ENCODE measurements around the gene PACSIN2. TPM values are rescaled to one million over a fixed set of nuclear protein-coding genes. Genes with fewer than 3 reads are reported as not detected.
"Not testable (repeated sequence)": the region's sequence is repeated elsewhere in the genome, so short reads cannot be mapped to it uniquely, and the experiment has no call there.

PACSIN2 gene
- total RNA-seq, 1 donor: 59.5 TPM

GRCh38 chr22:42931421-42932196, 83.3 kb downstream of the PACSIN2 start:
- DNase-seq (ENCODE audit: low read depth in 2 of 3, low spot score in 2 of 3): peak in 2 of 3 donors; percentile 35 to 63

GRCh38 chr22:42930810-42931420, 84.0 kb downstream of the PACSIN2 start:
- DNase-seq (ENCODE audit: low read depth in 2 of 3, low spot score in 2 of 3): no peak

GRCh38 chr22:42929838-42930155, 85.2 kb downstream of the PACSIN2 start:
- DNase-seq (ENCODE audit: low read depth in 2 of 3, low spot score in 2 of 3): no peak

- no peak for DNase-seq (ENCODE audit: low read depth in 2 of 3, low spot score in 2 of 3)
Measured at GRCh38 chr22:42928969-42929837, 85.7 kb downstream of the PACSIN2 start.

GRCh38 chr22:42927966-42928365, 87.0 kb downstream of the PACSIN2 start:
- DNase-seq (ENCODE audit: low read depth in 2 of 3, low spot score in 2 of 3): no peak

- DNase-seq (ENCODE audit: low read depth in 2 of 3, low spot score in 2 of 3): no peak
Measured at GRCh38 chr22:42926768-42927167, 88.2 kb downstream of the PACSIN2 start.

GRCh38 chr22:42926104-42926503, 88.8 kb downstream of the PACSIN2 start:
- peak in 2 of 3 donors; percentile 76 to 95 for DNase-seq (ENCODE audit: low read depth in 2 of 3, low spot score in 2 of 3)

GRCh38 chr22:42925598-42925997, 89.4 kb downstream of the PACSIN2 start:
- peak in 2 of 3 donors; percentile 58 to 81 for DNase-seq (ENCODE audit: low read depth in 2 of 3, low spot score in 2 of 3)

GRCh38 chr22:42925031-42925430, 89.9 kb downstream of the PACSIN2 start:
- DNase-seq (ENCODE audit: low read depth in 2 of 3, low spot score in 2 of 3): not testable (repeated sequence)

GRCh38 chr22:42924436-42924835, 90.5 kb downstream of the PACSIN2 start:
- DNase-seq (ENCODE audit: low read depth in 2 of 3, low spot score in 2 of 3): no peak

GRCh38 chr22:42922374-42923191, 92.4 kb downstream of the PACSIN2 start:
- DNase-seq (ENCODE audit: low read depth in 2 of 3, low spot score in 2 of 3): peak in 2 of 3 donors; percentile 66 to 92

GRCh38 chr22:42920101-42920820, 94.7 kb downstream of the PACSIN2 start:
- no peak for DNase-seq (ENCODE audit: low read depth in 2 of 3, low spot score in 2 of 3)

- DNase-seq (ENCODE audit: low read depth in 2 of 3, low spot score in 2 of 3): no peak
Measured at GRCh38 chr22:42919199-42919598, 95.8 kb downstream of the PACSIN2 start.

GRCh38 chr22:42918500-42918899, 96.4 kb downstream of the PACSIN2 start:
- DNase-seq (ENCODE audit: low read depth in 2 of 3, low spot score in 2 of 3): no peak

- DNase-seq (ENCODE audit: low read depth in 2 of 3, low spot score in 2 of 3): not testable (repeated sequence)
Measured at GRCh38 chr22:42917358-42917757, 97.6 kb downstream of the PACSIN2 start.

GRCh38 chr22:42915980-42916765, 98.8 kb downstream of the PACSIN2 start:
- DNase-seq (ENCODE audit: low read depth in 2 of 3, low spot score in 2 of 3): no peak

GRCh38 chr22:42914511-42915076, 100.4 kb downstream of the PACSIN2 start:
- DNase-seq (ENCODE audit: low read depth in 2 of 3, low spot score in 2 of 3): no peak

GRCh38 chr22:42913874-42914510, 101.0 kb downstream of the PACSIN2 start:
- no peak for DNase-seq (ENCODE audit: low read depth in 2 of 3, low spot score in 2 of 3)

Data from hematopoietic multipotent progenitor cell (in vitro differentiated cells).